H1 (cell line): ENCODE measurements around the gene HSF4. TPM values are rescaled to one million over a fixed set of nuclear protein-coding genes. Genes with fewer than 3 reads are reported as not detected.

Experiments
- BACH1 ChIP-seq: IDR thresholded peaks from 2 replicates; pipeline ENCODE4 v1.6.1; 2012; ENCODE audit warnings: low read length, improper control_type of control experiment
- CBX8 ChIP-seq: fragments of 300-800, 300-1000 bp; sonication (generic); IDR thresholded peaks from 2 replicates; pipeline ENCODE4 v1.7.1; 2016; ENCODE audit warnings: low read depth, low read length, borderline replicate concordance
- CEBPB ChIP-seq: IDR thresholded peaks from 2 replicates; pipeline ENCODE4 v1.6.1; 2012; ENCODE audit warnings: low read depth, low read length
- CHD1 ChIP-seq: IDR thresholded peaks from 2 replicates; pipeline ENCODE4 v1.6.1; 2012; ENCODE audit warnings: low read depth, low read length, improper control_type of control experiment
- GABPA ChIP-seq: IDR thresholded peaks from 2 replicates; pipeline ENCODE4 v1.6.1; 2011; ENCODE audit warnings: mild to moderate bottlenecking, low read length, moderate library complexity, borderline replicate concordance; ENCODE audit not compliant: insufficient read depth
- GTF2F1 ChIP-seq: IDR thresholded peaks from 2 replicates; pipeline ENCODE4 v1.6.1; 2012; ENCODE audit warnings: low read depth, low read length, improper control_type of control experiment, borderline replicate concordance
- MAFK ChIP-seq: IDR thresholded peaks from 2 replicates; pipeline ENCODE4 v1.6.1; 2012; ENCODE audit warnings: low read depth, mild to moderate bottlenecking, improper control_type of control experiment, low read length
- POLR2AphosphoS5 ChIP-seq: IDR thresholded peaks from 2 replicates; pipeline ENCODE4 v1.6.1; 2011; ENCODE audit warnings: low read depth, low read length
- SP1 ChIP-seq: IDR thresholded peaks from 2 replicates; pipeline ENCODE4 v1.6.1; 2011; ENCODE audit warnings: low read depth, low read length
- SP2 ChIP-seq: IDR thresholded peaks from 2 replicates; pipeline ENCODE4 v1.6.1; 2012; ENCODE audit warnings: mild to moderate bottlenecking, low read length, inconsistent platforms
- TEAD4 ChIP-seq: IDR thresholded peaks from 2 replicates; pipeline ENCODE4 v1.6.1; 2012; ENCODE audit warnings: low read depth, low read length, inconsistent platforms, mixed read lengths
- polyA plus RNA-seq, 7 experiments: library from polyadenylated mRNA; depleted of rRNA in 3 of 7; stranded (reverse) in 5 of 7; unstranded in 2 of 7; fragments of >200 nt in 5 of 7; fragments of 200-250 nt in 2 of 7; gene quantifications; 1 replicate in 5 of 7; 2 replicates in 1 of 7; 4 replicates in 1 of 7; pipeline versions ENCODE4 v1.2.1 to v1.2.3, GENCODE V29; 2011 to 2013; ENCODE audit warnings: missing spikeins in 2 of 7, mixed read lengths in 2 of 7
- total RNA-seq: library from RNA; stranded (reverse); fragmentation: NEBNext Ultra II Directional; extraction: Animal tissue kit (Norgen Biotek cat#: 25700); gene quantifications from 2 replicates; pipeline ENCODE4 v1.2.1, GENCODE V29; 2021

HSF4 gene
- total and polyA plus RNA-seq, 2 of the 8 experiments (the other 6 are each of a cell fraction or from before 2014, with no cell fraction given) = 0.14 TPM; not detected in 1

- TF ChIP-seq SP2 = no peak
- TF ChIP-seq SP1 = peak; percentile 33; the same call in 1 of the 2 replicates
- no peak for TF ChIP-seq CHD1
- no peak for TF ChIP-seq GTF2F1
- TF ChIP-seq GABPA = no peak
- TF ChIP-seq CEBPB = no peak
- TF ChIP-seq POLR2AphosphoS5 = peak; percentile 48; the same call in 1 of the 2 replicates
- no peak for TF ChIP-seq MAFK
- no peak for TF ChIP-seq CBX8
- peak; percentile 56; the same call in 1 of the 2 replicates for TF ChIP-seq TEAD4
- 0 out of 2 replicates have a peak, but pooled peaks have one; percentile 18 for TF ChIP-seq BACH1
Measured at GRCh38 chr16:67177743-67178699, 13.5 kb downstream of the HSF4 start (continued).
